Placental pericyte (primary cell): Measurements from ENCODE around the gene C21orf58. TPM values are rescaled to one million over a fixed set of nuclear protein-coding genes. Genes with fewer than 3 reads are reported as not detected.

ENCODE experiments used
- total RNA-seq: library from RNA; depleted of rRNA; stranded (reverse); fragments of >200 nt; gene quantifications from 2 replicates; pipeline ENCODE4 v1.2.3, GENCODE V29; 2012

Gene C21orf58
- 0.88 and 11.2 TPM in 2 replicates for total RNA-seq

GRCh38 chr21:46323710-46324389 is at the start of gene C21orf58, which contains the start of gene PCNT:
Gene C21orf58 (minus strand): TSS chr21:46323870. CDS start chr21:46322738, 1,132 bp downstream.
Gene PCNT (plus strand): TSS chr21:46324156. CDS start chr21:46324229, 73 bp downstream.

GRCh38 chr21:46285761-46286647 is 37.7 kb downstream of the C21orf58 start, which contains the start of gene YBEY:
Gene YBEY (plus strand): TSS chr21:46286342. CDS start chr21:46286914, 572 bp downstream.

GRCh38 chr21:46285206-46285661 is 38.4 kb downstream of the C21orf58 start, which contains the start of gene MCM3AP:
Gene MCM3AP (minus strand): TSS chr21:46285611. CDS start chr21:46285286, 325 bp downstream.

Other genes with a start within 250 kb of the C21orf58 start
- gene COL6A2, start 225.8 kb downstream of the C21orf58 start, total RNA-seq, result 1,586 and 1,646 TPM in 2 replicates
- gene FTCD, start 168.3 kb downstream of the C21orf58 start, total RNA-seq, result not detected in 2 replicates
- 5.3 and 9.2 TPM in 2 replicates for gene SPATC1L, start 139.4 kb downstream of the C21orf58 start, total RNA-seq
- 115 and 261 TPM in 2 replicates for gene LSS, start 95.1 kb downstream of the C21orf58 start, total RNA-seq
- gene MCM3AP, start 38.3 kb downstream of the C21orf58 start, total RNA-seq, result 90.9 and 104 TPM in 2 replicates
- gene YBEY, start 37.5 kb downstream of the C21orf58 start, total RNA-seq, result 7.6 and 7.9 TPM in 2 replicates
- gene PCNT, start 286 bp upstream of the C21orf58 start, total RNA-seq, result 12.3 and 35.5 TPM in 2 replicates
- 21.9 and 35.6 TPM in 2 replicates for gene DIP2A, start 135.0 kb upstream of the C21orf58 start, total RNA-seq